ENCODE data around the gene BMPER.

- TF ChIP-seq CTCF (IDR thresholded peaks at IDR 0.05), result no peak
- no peak for TF ChIP-seq POLR2A (IDR thresholded peaks at IDR 0.05)
Observed at GRCh38 chr7:34054075-34054474, 148.7 kb downstream of the BMPER start.

Data from testis (tissue), 2 donors.